Peyer's patch (tissue), 4 donors: ENCODE measurements around the gene PLEKHN1.

ENCODE experiments used
- POLR2A ChIP-seq, 2 donors: fragments of 450-650 bp; IDR thresholded peaks; one replicate each; pipeline ENCODE4 v1.5.1; 2017; ENCODE audit warnings: antibody characterized with exemption in 2 of 2, mild to moderate bottlenecking in 2 of 2, moderate library complexity in 2 of 2
- TF ChIP-seq, protein P1 (sequence below), 6 experiments: fragments of 450-650 bp in 4 of 6; fragments of 200-600 bp in 2 of 6; sonication (generic) in 1 of 6; IDR thresholded peaks; one replicate each; pipeline ENCODE4 v1.5.1; 2017 to 2019; ENCODE audit warnings: antibody characterized with exemption in 6 of 6, mild to moderate bottlenecking in 3 of 6, moderate library complexity in 1 of 6

DNA sequence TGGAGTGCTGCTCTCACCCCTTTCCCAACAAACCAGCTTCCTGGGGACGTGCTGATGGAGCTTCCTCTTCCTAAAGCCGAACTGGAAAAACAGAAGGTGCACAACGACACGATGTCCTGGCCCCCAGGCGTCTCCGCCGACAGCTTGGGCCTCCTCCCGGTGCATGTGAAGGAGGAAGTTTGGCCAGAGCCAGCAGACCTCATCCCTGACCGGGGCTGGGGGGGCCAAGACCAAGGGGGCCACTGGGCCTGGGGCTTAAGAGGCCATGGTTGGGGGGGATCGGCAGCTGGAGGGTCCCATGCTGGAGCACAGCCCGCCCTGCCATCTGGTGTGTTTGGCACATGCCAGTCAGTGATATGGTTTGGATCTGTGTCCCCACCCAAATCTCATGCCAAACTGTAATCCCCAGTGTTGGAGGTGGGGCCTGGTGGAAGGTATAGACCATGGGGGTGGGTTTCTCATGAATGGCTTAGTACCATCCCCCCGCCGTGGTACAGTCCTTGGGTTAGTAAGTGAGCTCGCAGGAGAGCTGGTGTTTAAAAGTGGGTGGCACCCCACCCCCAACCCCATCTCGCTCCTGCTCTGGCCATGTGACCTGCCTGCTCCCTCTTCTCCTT is 27.2 kb downstream of the PLEKHN1 start:
- TF ChIP-seq, protein P1, sequence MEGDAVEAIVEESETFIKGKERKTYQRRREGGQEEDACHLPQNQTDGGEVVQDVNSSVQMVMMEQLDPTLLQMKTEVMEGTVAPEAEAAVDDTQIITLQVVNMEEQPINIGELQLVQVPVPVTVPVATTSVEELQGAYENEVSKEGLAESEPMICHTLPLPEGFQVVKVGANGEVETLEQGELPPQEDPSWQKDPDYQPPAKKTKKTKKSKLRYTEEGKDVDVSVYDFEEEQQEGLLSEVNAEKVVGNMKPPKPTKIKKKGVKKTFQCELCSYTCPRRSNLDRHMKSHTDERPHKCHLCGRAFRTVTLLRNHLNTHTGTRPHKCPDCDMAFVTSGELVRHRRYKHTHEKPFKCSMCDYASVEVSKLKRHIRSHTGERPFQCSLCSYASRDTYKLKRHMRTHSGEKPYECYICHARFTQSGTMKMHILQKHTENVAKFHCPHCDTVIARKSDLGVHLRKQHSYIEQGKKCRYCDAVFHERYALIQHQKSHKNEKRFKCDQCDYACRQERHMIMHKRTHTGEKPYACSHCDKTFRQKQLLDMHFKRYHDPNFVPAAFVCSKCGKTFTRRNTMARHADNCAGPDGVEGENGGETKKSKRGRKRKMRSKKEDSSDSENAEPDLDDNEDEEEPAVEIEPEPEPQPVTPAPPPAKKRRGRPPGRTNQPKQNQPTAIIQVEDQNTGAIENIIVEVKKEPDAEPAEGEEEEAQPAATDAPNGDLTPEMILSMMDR (IDR thresholded peaks at IDR 0.05), result no peak
- no peak for TF ChIP-seq POLR2A (IDR thresholded peaks at IDR 0.05)
